Measurements from ENCODE around the gene CCL24. TPM values are rescaled to one million over a fixed set of nuclear protein-coding genes. Genes with fewer than 3 reads are reported as not detected.

CCL24 gene
- total and polyA plus RNA-seq, 2 donors (not counting 1 experiment from before 2014, with no cell fraction given) = not detected

DNA sequence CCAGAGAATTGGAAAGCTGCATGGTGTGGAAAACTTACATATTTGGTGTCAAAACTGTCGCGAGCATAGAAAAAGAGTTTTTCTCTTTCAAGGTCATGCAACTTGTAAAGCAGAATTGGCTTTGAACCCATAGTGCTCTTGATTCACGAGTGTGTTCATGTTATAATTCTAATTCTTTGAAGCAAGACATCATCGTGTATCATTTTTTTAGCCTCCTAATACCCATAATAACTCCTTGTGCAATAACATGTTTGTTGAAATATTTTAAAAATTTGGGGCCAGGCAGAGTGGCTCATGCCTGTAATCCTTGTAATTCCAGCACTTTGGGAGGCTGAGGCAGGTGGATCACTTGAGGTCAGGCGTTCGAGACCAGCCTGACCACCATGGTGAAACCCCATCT is 4.2 kb downstream of the CCL24 start:
- Histone ChIP-seq H3K9ac (ENCODE audit: insufficient read depth, low read length) (no peak overlapping the region), H3K4me3 (replicated peaks in 1 of 4; ENCODE audit: control extremely low read depth in 1 of 4, insufficient read depth in 1 of 4, low read depth in 3 of 4, low read length in 4 of 4) (no peak overlapping the region), H3K4me2 (ENCODE audit: extremely low read depth, insufficient read depth, low read length) (no peak overlapping the region), H2AFZ (ENCODE audit: low read length) (no peak overlapping the region), H3K36me3 (ENCODE audit: control insufficient read depth, insufficient read depth, low read length) (no peaks in the 10 kb centered on the region), H3K4me1 (ENCODE audit: control insufficient read depth, extremely low read depth, insufficient read depth, low read length) (no peaks in the 10 kb centered on the region), H3K79me2 (ENCODE audit: control insufficient read depth, insufficient read depth, low read length) (no peaks in the 10 kb centered on the region), H3K27ac (ENCODE audit: insufficient read depth, low read length) (no peak overlapping the region), H3K9me3 (ENCODE audit: control insufficient read depth, insufficient read depth, low read depth, low read length) (no peaks in the 10 kb centered on the region), H3K27me3 (ENCODE audit: control insufficient read depth, insufficient read depth, low read length) (no peaks in the 10 kb centered on the region), H4K20me1 (ENCODE audit: control insufficient read depth, extremely low read depth, insufficient read depth, low read length) (no peaks in the 10 kb centered on the region)
- DNase-seq (ENCODE audit: low read depth in 2 of 2) = no peak
- TF ChIP-seq, protein P1, sequence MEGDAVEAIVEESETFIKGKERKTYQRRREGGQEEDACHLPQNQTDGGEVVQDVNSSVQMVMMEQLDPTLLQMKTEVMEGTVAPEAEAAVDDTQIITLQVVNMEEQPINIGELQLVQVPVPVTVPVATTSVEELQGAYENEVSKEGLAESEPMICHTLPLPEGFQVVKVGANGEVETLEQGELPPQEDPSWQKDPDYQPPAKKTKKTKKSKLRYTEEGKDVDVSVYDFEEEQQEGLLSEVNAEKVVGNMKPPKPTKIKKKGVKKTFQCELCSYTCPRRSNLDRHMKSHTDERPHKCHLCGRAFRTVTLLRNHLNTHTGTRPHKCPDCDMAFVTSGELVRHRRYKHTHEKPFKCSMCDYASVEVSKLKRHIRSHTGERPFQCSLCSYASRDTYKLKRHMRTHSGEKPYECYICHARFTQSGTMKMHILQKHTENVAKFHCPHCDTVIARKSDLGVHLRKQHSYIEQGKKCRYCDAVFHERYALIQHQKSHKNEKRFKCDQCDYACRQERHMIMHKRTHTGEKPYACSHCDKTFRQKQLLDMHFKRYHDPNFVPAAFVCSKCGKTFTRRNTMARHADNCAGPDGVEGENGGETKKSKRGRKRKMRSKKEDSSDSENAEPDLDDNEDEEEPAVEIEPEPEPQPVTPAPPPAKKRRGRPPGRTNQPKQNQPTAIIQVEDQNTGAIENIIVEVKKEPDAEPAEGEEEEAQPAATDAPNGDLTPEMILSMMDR (conservative IDR thresholded peaks at IDR 0.05 in 1 of 2, IDR thresholded peaks at IDR 0.05 in 1 of 2; ENCODE audit: low read depth in 1 of 2, low read length in 2 of 2) = no peak
- no peak for TF ChIP-seq EZH2 (IDR thresholded peaks at IDR 0.05; ENCODE audit: low read length, missing control alignments)

DNA sequence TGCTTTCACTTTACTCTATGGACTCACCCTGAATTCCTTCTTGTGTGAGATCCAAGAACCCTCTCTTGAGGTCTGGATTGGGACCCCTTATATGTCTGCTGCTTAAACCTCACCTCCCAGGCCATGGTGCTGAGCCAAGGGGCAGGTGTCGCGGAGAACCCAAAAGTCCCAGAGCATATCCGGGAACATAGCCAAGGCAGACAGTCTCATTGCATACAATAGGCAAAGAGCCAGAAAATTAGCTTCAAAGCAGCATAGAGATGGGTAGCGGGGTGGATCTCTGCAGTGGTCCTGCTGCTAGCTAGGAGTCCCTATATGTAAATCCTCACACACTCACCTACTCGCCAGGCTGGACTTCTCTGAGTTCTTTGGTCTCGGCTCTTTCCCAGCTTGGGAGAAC is 5.5 kb downstream of the CCL24 start:
- no peaks in the 10 kb centered on the region for H3K79me2 ChIP-seq (ENCODE audit: control insufficient read depth, insufficient read depth, low read length)
- no peak overlapping the region for H3K27ac ChIP-seq (ENCODE audit: insufficient read depth, low read length)
- no peak overlapping the region for H3K4me3 ChIP-seq (replicated peaks in 1 of 4; ENCODE audit: control extremely low read depth in 1 of 4, insufficient read depth in 1 of 4, low read depth in 3 of 4, low read length in 4 of 4)
- no peak for DNase-seq (ENCODE audit: low read depth in 2 of 2)
- no peaks in the 10 kb centered on the region for H4K20me1 ChIP-seq (ENCODE audit: control insufficient read depth, extremely low read depth, insufficient read depth, low read length)
- H2AFZ ChIP-seq (ENCODE audit: low read length) = no peak overlapping the region
- no peaks in the 10 kb centered on the region for H3K36me3 ChIP-seq (ENCODE audit: control insufficient read depth, insufficient read depth, low read length)
- H3K9ac ChIP-seq (ENCODE audit: insufficient read depth, low read length) = no peak overlapping the region
- no peak for TF ChIP-seq EZH2 (IDR thresholded peaks at IDR 0.05; ENCODE audit: low read length, missing control alignments)
- TF ChIP-seq, protein P1 (conservative IDR thresholded peaks at IDR 0.05 in 1 of 2, IDR thresholded peaks at IDR 0.05 in 1 of 2; ENCODE audit: low read depth in 1 of 2, low read length in 2 of 2) = no peak
- H3K27me3 ChIP-seq (ENCODE audit: control insufficient read depth, insufficient read depth, low read length) = no peaks in the 10 kb centered on the region
- no peak overlapping the region for H3K4me2 ChIP-seq (ENCODE audit: extremely low read depth, insufficient read depth, low read length)
- no peaks in the 10 kb centered on the region for H3K9me3 ChIP-seq (ENCODE audit: control insufficient read depth, insufficient read depth, low read depth, low read length)
- no peaks in the 10 kb centered on the region for H3K4me1 ChIP-seq (ENCODE audit: control insufficient read depth, extremely low read depth, insufficient read depth, low read length)

DNA sequence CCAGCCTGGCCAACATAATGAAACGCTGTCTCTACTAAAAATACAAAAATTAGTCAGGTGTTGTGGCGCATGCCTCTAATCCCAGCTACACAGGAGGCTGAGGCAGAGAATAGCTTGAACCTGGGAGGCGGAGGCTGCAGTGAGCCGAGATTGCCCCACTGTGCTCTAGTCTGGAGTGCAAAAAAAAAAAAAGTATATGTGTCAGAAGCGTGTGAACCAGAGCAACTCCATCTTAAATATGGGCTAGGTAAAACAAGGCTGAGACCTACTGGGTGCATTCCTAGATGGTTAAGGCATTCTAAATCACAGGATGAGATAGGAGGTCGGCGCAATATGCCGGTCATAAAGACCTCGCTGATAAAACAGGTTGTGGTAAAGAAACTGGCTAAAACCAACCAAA is 6.2 kb downstream of the CCL24 start:
- Histone ChIP-seq H3K9me3 (ENCODE audit: control insufficient read depth, insufficient read depth, low read depth, low read length) (no peaks in the 10 kb centered on the region), H3K4me2 (ENCODE audit: extremely low read depth, insufficient read depth, low read length) (no peak overlapping the region), H3K4me1 (ENCODE audit: control insufficient read depth, extremely low read depth, insufficient read depth, low read length) (no peaks in the 10 kb centered on the region), H3K36me3 (ENCODE audit: control insufficient read depth, insufficient read depth, low read length) (no peaks in the 10 kb centered on the region), H3K27me3 (ENCODE audit: control insufficient read depth, insufficient read depth, low read length) (no peaks in the 10 kb centered on the region), H3K4me3 (replicated peaks in 1 of 4; ENCODE audit: control extremely low read depth in 1 of 4, insufficient read depth in 1 of 4, low read depth in 3 of 4, low read length in 4 of 4) (no peak overlapping the region), H4K20me1 (ENCODE audit: control insufficient read depth, extremely low read depth, insufficient read depth, low read length) (no peaks in the 10 kb centered on the region), H3K79me2 (ENCODE audit: control insufficient read depth, insufficient read depth, low read length) (no peaks in the 10 kb centered on the region), H3K9ac (ENCODE audit: insufficient read depth, low read length) (no peak overlapping the region), H3K27ac (ENCODE audit: insufficient read depth, low read length) (no peak overlapping the region), H2AFZ (ENCODE audit: low read length) (no peak overlapping the region)
- TF ChIP-seq, protein P1 (conservative IDR thresholded peaks at IDR 0.05 in 1 of 2, IDR thresholded peaks at IDR 0.05 in 1 of 2; ENCODE audit: low read depth in 1 of 2, low read length in 2 of 2) = no peak
- TF ChIP-seq EZH2 (IDR thresholded peaks at IDR 0.05; ENCODE audit: low read length, missing control alignments) = no peak
- no peak for DNase-seq (ENCODE audit: low read depth in 2 of 2)
